WTC11 (cell line): Measurements from ENCODE around the gene NSL1. TPM values are rescaled to one million over a fixed set of nuclear protein-coding genes. Genes with fewer than 3 reads are reported as not detected.

Source experiments
- ATAC-seq: fragments of 200-7000 bp; cut with Tn5 transposase; 2 replicates; pipeline ENCODE4 v1.10.0; 2021; ENCODE audit warnings: mild to moderate bottlenecking, moderate library complexity
- CTCF ChIA-PET: fragments of 300-600 bp; sonication (Branson Sonifier 250); formaldehyde crosslinking; loops from one replicate; lab custom pipeline; 2021; ENCODE audit warnings: antibody characterized with exemption; lab: Charles Lee
- POLR2A ChIA-PET: fragments of 350-600 bp; sonication (Branson Sonifier 250); formaldehyde crosslinking; loops from one replicate; lab custom pipeline; 2021; ENCODE audit warnings: antibody characterized with exemption; lab: Charles Lee
- DNase-seq: peaks from one replicate; pipeline ENCODE4 v3.0.0; 2021; ENCODE audit warnings: low spot score
- H3K27ac Mint-ChIP-seq: 2 replicates; pipeline ENCODE4 v1.8.0; 2021; ENCODE audit warnings: mixed read lengths
- H3K27me3 Mint-ChIP-seq: 2 replicates; pipeline ENCODE4 v1.8.0; 2021; ENCODE audit warnings: low read depth, mild to moderate bottlenecking, moderate library complexity, mixed read lengths
- H3K36me3 Mint-ChIP-seq: 2 replicates; pipeline ENCODE4 v1.8.0; 2021; ENCODE audit warnings: mixed read lengths
- H3K4me1 Mint-ChIP-seq: 2 replicates; pipeline ENCODE4 v1.8.0; 2022; ENCODE audit warnings: mixed read lengths
- H3K4me3 Mint-ChIP-seq: 2 replicates; pipeline ENCODE4 v1.8.0; 2021; ENCODE audit warnings: mild to moderate bottlenecking, moderate library complexity, mixed read lengths
- H3K9me3 Mint-ChIP-seq: 2 replicates; pipeline ENCODE4 v1.8.0; 2021; ENCODE audit warnings: mixed read lengths
- CBFB ChIP-seq: sonication (generic); formaldehyde crosslinking; IDR thresholded peaks from 2 replicates; pipeline ENCODE4 v1.8.1; 2022; ENCODE audit warnings: mild to moderate bottlenecking, low read depth, missing genetic modification reagents
- CREM ChIP-seq: sonication (generic); formaldehyde crosslinking; IDR thresholded peaks from 2 replicates; pipeline ENCODE4 v1.8.1; 2022; ENCODE audit warnings: mild to moderate bottlenecking, missing genetic modification reagents, moderate library complexity
- ELF4 ChIP-seq: sonication (generic); formaldehyde crosslinking; IDR thresholded peaks from 2 replicates; pipeline ENCODE4 v1.8.1; 2022; ENCODE audit warnings: low read depth, mild to moderate bottlenecking, moderate library complexity, missing genetic modification reagents
- EMX1 ChIP-seq: fragments of 250-450 bp; sonication (Bioruptor Pico); IDR thresholded peaks from 2 replicates; pipeline ENCODE4 v1.8.0; 2021; ENCODE audit warnings: mild to moderate bottlenecking
- FOXJ3 ChIP-seq: sonication (generic); formaldehyde crosslinking; IDR thresholded peaks from 2 replicates; pipeline ENCODE4 v1.9.0; 2021; ENCODE audit warnings: missing genetic modification reagents, mild to moderate bottlenecking, borderline replicate concordance
- HMGA2 ChIP-seq: fragments of 250-450 bp; sonication (Bioruptor Pico); IDR thresholded peaks from 2 replicates; pipeline ENCODE4 v1.4.0; 2021; ENCODE audit warnings: mild to moderate bottlenecking, moderate library complexity
- MYBL2 ChIP-seq: sonication (generic); formaldehyde crosslinking; IDR thresholded peaks from 2 replicates; pipeline ENCODE4 v1.8.1; 2023; ENCODE audit warnings: mild to moderate bottlenecking, moderate library complexity, missing genetic modification reagents
- NFYB ChIP-seq: sonication (generic); formaldehyde crosslinking; conservative IDR thresholded peaks from 2 replicates; pipeline ENCODE4 v1.8.0; 2022; ENCODE audit warnings: low read depth, missing genetic modification reagents
- ZNF121 ChIP-seq: sonication (generic); formaldehyde crosslinking; IDR thresholded peaks from 2 replicates; pipeline ENCODE4 v1.8.0; 2023; ENCODE audit warnings: missing genetic modification reagents
- ZNF138 ChIP-seq: sonication (generic); formaldehyde crosslinking; conservative IDR thresholded peaks from 2 replicates; pipeline ENCODE4 v1.8.1; 2022; ENCODE audit warnings: mild to moderate bottlenecking, moderate library complexity, missing genetic modification reagents
- ZNF423 ChIP-seq: fragments of 250-450 bp; sonication (Bioruptor Pico); IDR thresholded peaks from 2 replicates; pipeline ENCODE4 v2.1.2; 2022; ENCODE audit warnings: mild to moderate bottlenecking, moderate library complexity
- ZNF671 ChIP-seq: fragments of 250-450 bp; sonication (Bioruptor Pico); IDR thresholded peaks from 2 replicates; pipeline ENCODE4 v1.8.0; 2021; ENCODE audit warnings: mild to moderate bottlenecking
- total RNA-seq: library from RNA; stranded (reverse); gene quantifications from 3 replicates; pipeline ENCODE4 v1.2.3, GENCODE V29; 2021
- TF ChIP-seq, protein P1 (sequence below): sonication (generic); formaldehyde crosslinking; conservative IDR thresholded peaks from 2 replicates; pipeline ENCODE4 v1.8.1; 2022; ENCODE audit warnings: mild to moderate bottlenecking, missing genetic modification reagents
- TF ChIP-seq, protein P2 (sequence below): sonication (generic); formaldehyde crosslinking; conservative IDR thresholded peaks from 2 replicates; pipeline ENCODE4 v1.8.1; 2023; ENCODE audit warnings: mild to moderate bottlenecking, low read depth, missing genetic modification reagents, moderate library complexity
- TF ChIP-seq, protein P3 (sequence below): sonication (generic); formaldehyde crosslinking; IDR thresholded peaks from 2 replicates; pipeline ENCODE4 v1.8.0; 2022; ENCODE audit warnings: mild to moderate bottlenecking, missing genetic modification reagents
- TF ChIP-seq, protein P4 (sequence below): sonication (generic); formaldehyde crosslinking; IDR thresholded peaks from 2 replicates; pipeline ENCODE4 v1.8.1; 2023; ENCODE audit warnings: mild to moderate bottlenecking, missing genetic modification reagents, moderate library complexity

Gene NSL1
- total RNA-seq, 1 experiment from 2014 or later = 55.7 TPM

DNA sequence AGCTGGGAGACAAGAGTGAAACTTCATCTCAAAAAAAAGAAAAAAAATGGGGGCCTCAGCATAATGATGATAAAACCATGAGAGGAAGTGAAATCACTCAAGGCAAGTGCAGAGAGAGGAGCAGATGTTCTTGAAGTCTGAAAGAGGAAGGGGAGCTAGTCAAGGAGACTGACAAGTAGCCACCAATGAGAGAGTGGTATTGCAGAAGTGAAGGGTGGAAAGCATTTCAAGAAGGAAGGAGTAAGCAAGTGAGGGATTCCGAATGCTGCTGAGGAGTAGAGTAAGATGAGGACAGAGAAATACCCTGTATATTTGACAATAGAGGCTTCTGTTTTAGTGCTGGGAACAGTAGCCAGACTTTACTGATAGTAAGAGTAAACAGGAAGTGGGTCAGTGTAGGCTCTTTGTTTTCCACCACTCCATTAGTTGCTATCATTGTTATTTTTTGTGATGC, 3.0 kb upstream of the NSL1 start:
- Mint-ChIP-seq H3K27ac (peak overlapping the region; percentile 19; the same call in 1 of the 2 replicates), H3K4me1 (peaks cover 24% of the 10 kb centered on the region), H3K27me3 (no peaks in the 10 kb centered on the region), H3K36me3 (peaks cover 38% of the 10 kb centered on the region), H3K4me3 (no peak overlapping the region), H3K9me3 (no peaks in the 10 kb centered on the region)
- no peak for TF ChIP-seq EMX1 (CRISPR knock-in tag)
- TF ChIP-seq, protein P1, sequence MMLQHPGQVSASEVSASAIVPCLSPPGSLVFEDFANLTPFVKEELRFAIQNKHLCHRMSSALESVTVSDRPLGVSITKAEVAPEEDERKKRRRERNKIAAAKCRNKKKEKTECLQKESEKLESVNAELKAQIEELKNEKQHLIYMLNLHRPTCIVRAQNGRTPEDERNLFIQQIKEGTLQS (CRISPR knock-in tag) = no peak
- no peak for TF ChIP-seq HMGA2 (CRISPR knock-in tag)
- no peak for TF ChIP-seq ZNF671
- TF ChIP-seq NFYB (CRISPR knock-in tag) = no peak
- TF ChIP-seq ZNF138 (CRISPR knock-in tag) = no peak
- ChIA-PET CTCF (no interaction called here), POLR2A (interaction anchor here (0.6 kb wide), 1 partner anchor 95 kb away, joined by 5 read pairs; no protein-coding TSS in a partner anchor)
- DNase-seq (no peak), ATAC-seq (no peak)

DNA sequence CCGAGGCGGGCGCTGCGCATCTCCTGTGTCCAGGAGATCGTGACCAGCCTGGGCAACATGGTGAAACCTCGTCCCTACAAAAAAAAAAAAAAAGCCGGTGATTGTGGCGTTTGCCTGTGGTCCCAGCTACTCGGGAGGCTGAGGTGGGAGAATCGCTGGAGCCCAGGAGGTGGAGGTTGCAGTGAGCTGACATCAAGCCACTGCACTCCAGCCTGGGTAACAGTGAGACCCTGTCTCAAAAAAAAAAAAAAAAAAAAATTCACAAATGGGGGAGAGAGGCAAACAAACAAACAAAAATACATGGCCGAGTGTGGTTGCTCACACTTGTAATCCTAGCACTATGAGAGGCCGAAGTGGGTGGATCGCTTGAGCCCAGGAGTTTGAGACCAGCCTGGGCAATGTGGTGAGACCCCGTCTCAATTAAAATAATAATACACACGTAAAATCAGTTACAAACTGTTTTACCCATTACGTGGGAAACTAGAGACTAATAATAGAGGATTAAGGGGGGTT, 875 bp upstream of the NSL1 start:
- H3K4me3 Mint-ChIP-seq = peak overlapping the region; percentile 100
- no peaks in the 10 kb centered on the region for H3K27me3 Mint-ChIP-seq
- no peak for DNase-seq
- ATAC-seq = no peak
- no peaks in the 10 kb centered on the region for H3K9me3 Mint-ChIP-seq
- peaks cover 25% of the 10 kb centered on the region for H3K36me3 Mint-ChIP-seq
- ChIA-PET POLR2A (interaction anchor here (0.6 to 1.7 kb wide), 5 partner anchors 48 to 378 kb away, joined by 3 to 5 read pairs (median 4); partner anchors contain the start of gene FLVCR1), CTCF (interaction anchor here (0.7 to 1.8 kb wide), 2 partner anchors 43 to 1759 kb away, joined by 3 to 8 read pairs; partner anchors contain the start of gene PTPN14)
- H3K4me1 Mint-ChIP-seq = peaks cover 28% of the 10 kb centered on the region
- H3K27ac Mint-ChIP-seq = peak overlapping the region; percentile 99
- 0 out of 2 replicates have a peak, but pooled peaks have one; percentile 27 for TF ChIP-seq ZNF121 (CRISPR knock-in tag)
- TF ChIP-seq, protein P2, sequence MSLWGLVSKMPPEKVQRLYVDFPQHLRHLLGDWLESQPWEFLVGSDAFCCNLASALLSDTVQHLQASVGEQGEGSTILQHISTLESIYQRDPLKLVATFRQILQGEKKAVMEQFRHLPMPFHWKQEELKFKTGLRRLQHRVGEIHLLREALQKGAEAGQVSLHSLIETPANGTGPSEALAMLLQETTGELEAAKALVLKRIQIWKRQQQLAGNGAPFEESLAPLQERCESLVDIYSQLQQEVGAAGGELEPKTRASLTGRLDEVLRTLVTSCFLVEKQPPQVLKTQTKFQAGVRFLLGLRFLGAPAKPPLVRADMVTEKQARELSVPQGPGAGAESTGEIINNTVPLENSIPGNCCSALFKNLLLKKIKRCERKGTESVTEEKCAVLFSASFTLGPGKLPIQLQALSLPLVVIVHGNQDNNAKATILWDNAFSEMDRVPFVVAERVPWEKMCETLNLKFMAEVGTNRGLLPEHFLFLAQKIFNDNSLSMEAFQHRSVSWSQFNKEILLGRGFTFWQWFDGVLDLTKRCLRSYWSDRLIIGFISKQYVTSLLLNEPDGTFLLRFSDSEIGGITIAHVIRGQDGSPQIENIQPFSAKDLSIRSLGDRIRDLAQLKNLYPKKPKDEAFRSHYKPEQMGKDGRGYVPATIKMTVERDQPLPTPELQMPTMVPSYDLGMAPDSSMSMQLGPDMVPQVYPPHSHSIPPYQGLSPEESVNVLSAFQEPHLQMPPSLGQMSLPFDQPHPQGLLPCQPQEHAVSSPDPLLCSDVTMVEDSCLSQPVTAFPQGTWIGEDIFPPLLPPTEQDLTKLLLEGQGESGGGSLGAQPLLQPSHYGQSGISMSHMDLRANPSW (CRISPR knock-in tag) = no peak
- no peak for TF ChIP-seq FOXJ3 (CRISPR knock-in tag)

DNA sequence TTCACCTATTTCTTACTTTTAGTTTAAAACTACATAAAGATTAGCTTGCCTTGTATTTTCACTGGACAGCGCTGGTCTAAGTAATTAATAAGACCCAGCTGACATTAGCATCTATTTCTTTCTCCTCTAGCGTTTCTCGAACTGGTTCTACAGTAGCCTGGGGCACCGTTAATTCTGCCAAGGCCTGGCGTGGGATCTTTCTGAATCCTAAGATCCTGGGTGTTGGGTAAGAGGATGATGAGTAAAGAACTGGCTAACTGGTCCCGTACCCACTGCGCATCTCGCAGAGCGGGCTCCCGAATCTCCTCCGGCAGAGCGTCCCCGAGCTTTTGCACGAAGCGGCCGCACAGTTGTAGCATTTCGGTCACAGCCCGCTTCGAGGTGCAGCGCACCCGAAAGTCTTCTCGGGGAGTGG, 309 bp downstream of the NSL1 start:
- no peaks in the 10 kb centered on the region for H3K27me3 Mint-ChIP-seq
- peak; percentile 59 for ATAC-seq
- H3K27ac Mint-ChIP-seq = peak overlapping the region; percentile 99
- H3K36me3 Mint-ChIP-seq = peaks cover 31% of the 10 kb centered on the region
- H3K9me3 Mint-ChIP-seq = no peaks in the 10 kb centered on the region
- CTCF ChIA-PET = interaction anchor here (0.9 to 1.8 kb wide), 4 partner anchors 24 to 183 kb away, joined by 3 to 8 read pairs (median 4); partner anchors contain the start of gene ATF3
- H3K4me1 Mint-ChIP-seq = peaks cover 28% of the 10 kb centered on the region
- peak; percentile 97 for TF ChIP-seq ZNF121 (CRISPR knock-in tag)
- TF ChIP-seq, protein P3, sequence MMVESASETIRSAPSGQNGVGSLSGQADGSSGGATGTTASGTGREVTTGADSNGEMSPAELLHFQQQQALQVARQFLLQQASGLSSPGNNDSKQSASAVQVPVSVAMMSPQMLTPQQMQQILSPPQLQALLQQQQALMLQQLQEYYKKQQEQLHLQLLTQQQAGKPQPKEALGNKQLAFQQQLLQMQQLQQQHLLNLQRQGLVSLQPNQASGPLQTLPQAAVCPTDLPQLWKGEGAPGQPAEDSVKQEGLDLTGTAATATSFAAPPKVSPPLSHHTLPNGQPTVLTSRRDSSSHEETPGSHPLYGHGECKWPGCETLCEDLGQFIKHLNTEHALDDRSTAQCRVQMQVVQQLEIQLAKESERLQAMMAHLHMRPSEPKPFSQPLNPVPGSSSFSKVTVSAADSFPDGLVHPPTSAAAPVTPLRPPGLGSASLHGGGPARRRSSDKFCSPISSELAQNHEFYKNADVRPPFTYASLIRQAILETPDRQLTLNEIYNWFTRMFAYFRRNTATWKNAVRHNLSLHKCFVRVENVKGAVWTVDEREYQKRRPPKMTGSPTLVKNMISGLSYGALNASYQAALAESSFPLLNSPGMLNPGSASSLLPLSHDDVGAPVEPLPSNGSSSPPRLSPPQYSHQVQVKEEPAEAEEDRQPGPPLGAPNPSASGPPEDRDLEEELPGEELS = no peak
- TF ChIP-seq, all 79 proteins: peak for 1
- peak overlapping the region; percentile 100 for H3K4me3 Mint-ChIP-seq
- POLR2A ChIA-PET = interaction anchor here (0.6 to 1.7 kb wide), 2 partner anchors 67 to 270 kb away, joined by 3 to 5 read pairs; partner anchors contain the start of gene FLVCR1
- DNase-seq = no peak

DNA sequence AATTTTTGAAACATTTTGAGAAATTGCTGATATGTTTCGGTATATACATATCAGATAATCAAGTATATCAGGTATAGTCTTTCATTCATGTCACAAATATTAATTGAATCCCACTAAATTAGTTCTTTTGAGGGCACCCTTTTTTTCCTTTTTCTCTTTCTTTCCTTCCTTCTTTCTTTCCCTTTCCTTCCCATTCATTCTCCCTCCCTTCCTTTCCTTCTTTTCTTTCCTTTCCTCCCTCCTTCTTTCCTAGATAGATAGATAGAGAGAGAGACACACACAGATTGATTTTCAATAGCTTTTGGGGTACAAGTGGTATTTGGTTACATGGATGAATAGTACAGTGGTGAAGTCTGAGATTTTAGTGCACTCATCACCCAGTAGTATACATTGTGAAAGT, 5.7 kb downstream of the NSL1 start:
- no peaks in the 10 kb centered on the region for H3K27me3 Mint-ChIP-seq
- H3K4me1 Mint-ChIP-seq = peaks cover 9% of the 10 kb centered on the region
- TF ChIP-seq, protein P4, sequence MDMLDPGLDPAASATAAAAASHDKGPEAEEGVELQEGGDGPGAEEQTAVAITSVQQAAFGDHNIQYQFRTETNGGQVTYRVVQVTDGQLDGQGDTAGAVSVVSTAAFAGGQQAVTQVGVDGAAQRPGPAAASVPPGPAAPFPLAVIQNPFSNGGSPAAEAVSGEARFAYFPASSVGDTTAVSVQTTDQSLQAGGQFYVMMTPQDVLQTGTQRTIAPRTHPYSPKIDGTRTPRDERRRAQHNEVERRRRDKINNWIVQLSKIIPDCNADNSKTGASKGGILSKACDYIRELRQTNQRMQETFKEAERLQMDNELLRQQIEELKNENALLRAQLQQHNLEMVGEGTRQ (CRISPR knock-in tag) = no peak
- TF ChIP-seq ELF4 (CRISPR knock-in tag) = no peak
- TF ChIP-seq MYBL2 (CRISPR knock-in tag) = no peak
- no peak for TF ChIP-seq CBFB (CRISPR knock-in tag)
- no peak for TF ChIP-seq EMX1 (CRISPR knock-in tag)
- TF ChIP-seq ZNF423 (CRISPR knock-in tag) = no peak
- no peak for TF ChIP-seq CREM
- ATAC-seq (no peak), DNase-seq (no peak)
- no peak overlapping the region for H3K27ac Mint-ChIP-seq
- H3K9me3 Mint-ChIP-seq = peaks cover 5% of the 10 kb centered on the region
- H3K36me3 Mint-ChIP-seq = peaks cover 56% of the 10 kb centered on the region
- H3K4me3 Mint-ChIP-seq = no peak overlapping the region
- ChIA-PET CTCF (interaction anchor here (1.7 kb wide), 1 partner anchor 36 kb away, joined by 6 read pairs; no protein-coding TSS in a partner anchor), POLR2A (no interaction called here)
